Neural cell (in vitro differentiated cells): ENCODE measurements around the gene SNX27.

ENCODE experiments used
- EZH2 ChIP-seq: fragments of 200-600, 300-800 bp; shearing (Covaris generic), sonication (generic); IDR thresholded peaks from 2 replicates; pipeline ENCODE4 v1.6.1; 2014; ENCODE audit warnings: antibody characterized with exemption, low read length, borderline replicate concordance, mild to moderate bottlenecking; ENCODE audit not compliant: insufficient read depth, poor library complexity, severe bottlenecking
- SMC3 ChIP-seq: fragments of 450-650 bp; conservative IDR thresholded peaks from 2 replicates; pipeline ENCODE4 v1.6.1; 2014; ENCODE audit warnings: antibody characterized with exemption, mild to moderate bottlenecking, moderate library complexity; ENCODE audit not compliant: poor library complexity
- TAF1 ChIP-seq: IDR thresholded peaks from 2 replicates; pipeline ENCODE4 v1.6.1; 2012; ENCODE audit warnings: low read depth
- TF ChIP-seq, protein P1 (sequence below): IDR thresholded peaks from 2 replicates; pipeline ENCODE4 v1.6.1; 2012; ENCODE audit warnings: borderline replicate concordance
- TF ChIP-seq, protein P2 (sequence below): fragments of 450-650 bp; IDR thresholded peaks from 2 replicates; pipeline ENCODE4 v1.5.1; 2014; ENCODE audit warnings: antibody characterized with exemption, mild to moderate bottlenecking, moderate library complexity; ENCODE audit not compliant: poor library complexity, severe bottlenecking

DNA sequence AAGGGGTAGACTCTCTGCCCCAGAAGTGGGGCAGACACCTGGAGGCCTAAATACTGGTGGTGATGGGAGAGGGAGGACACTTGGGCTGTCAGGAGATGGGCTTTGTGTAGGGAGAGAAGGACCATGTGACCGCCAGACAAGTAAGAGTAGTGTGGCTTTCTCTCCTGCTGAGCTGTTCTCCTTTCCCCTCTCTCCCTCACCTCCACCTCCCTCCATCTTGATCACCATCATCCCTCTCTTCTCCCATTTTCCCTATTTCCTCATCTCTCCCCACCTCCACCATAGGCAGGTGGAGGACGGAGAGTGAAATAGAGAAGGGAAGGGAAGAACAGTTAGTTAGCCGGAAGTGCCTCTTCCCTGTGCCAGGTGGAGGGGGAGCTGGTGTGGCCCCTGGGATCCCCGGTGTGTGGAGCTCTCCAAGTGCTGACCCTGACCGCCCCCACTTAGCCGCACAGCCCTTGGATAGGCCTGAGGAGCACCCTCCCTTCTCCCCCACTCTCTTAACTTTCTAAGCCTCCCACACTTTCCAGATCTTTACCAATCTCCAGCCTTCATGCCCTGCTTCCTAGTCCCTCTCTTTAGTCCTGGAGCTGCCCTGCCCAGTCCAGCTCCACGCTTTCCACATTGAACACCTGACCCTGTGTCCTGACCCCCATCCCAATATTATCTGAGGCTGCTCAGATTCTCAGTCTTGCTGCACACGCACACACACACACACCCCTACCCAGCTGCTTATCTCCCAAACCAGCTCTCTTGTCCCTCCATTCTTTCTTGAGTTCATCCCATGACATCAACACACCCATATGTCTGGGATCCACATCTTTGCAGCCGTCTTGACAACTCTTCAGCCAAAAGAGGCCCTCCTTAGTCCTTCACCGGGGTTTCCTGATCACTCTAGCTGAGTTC, 103.2 kb downstream of the SNX27 start:
- TF ChIP-seq EZH2 (no peak), SMC3 (no peak), TAF1 (no peak)
- TF ChIP-seq, protein P1, sequence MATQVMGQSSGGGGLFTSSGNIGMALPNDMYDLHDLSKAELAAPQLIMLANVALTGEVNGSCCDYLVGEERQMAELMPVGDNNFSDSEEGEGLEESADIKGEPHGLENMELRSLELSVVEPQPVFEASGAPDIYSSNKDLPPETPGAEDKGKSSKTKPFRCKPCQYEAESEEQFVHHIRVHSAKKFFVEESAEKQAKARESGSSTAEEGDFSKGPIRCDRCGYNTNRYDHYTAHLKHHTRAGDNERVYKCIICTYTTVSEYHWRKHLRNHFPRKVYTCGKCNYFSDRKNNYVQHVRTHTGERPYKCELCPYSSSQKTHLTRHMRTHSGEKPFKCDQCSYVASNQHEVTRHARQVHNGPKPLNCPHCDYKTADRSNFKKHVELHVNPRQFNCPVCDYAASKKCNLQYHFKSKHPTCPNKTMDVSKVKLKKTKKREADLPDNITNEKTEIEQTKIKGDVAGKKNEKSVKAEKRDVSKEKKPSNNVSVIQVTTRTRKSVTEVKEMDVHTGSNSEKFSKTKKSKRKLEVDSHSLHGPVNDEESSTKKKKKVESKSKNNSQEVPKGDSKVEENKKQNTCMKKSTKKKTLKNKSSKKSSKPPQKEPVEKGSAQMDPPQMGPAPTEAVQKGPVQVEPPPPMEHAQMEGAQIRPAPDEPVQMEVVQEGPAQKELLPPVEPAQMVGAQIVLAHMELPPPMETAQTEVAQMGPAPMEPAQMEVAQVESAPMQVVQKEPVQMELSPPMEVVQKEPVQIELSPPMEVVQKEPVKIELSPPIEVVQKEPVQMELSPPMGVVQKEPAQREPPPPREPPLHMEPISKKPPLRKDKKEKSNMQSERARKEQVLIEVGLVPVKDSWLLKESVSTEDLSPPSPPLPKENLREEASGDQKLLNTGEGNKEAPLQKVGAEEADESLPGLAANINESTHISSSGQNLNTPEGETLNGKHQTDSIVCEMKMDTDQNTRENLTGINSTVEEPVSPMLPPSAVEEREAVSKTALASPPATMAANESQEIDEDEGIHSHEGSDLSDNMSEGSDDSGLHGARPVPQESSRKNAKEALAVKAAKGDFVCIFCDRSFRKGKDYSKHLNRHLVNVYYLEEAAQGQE = no peak
- TF ChIP-seq, protein P2, sequence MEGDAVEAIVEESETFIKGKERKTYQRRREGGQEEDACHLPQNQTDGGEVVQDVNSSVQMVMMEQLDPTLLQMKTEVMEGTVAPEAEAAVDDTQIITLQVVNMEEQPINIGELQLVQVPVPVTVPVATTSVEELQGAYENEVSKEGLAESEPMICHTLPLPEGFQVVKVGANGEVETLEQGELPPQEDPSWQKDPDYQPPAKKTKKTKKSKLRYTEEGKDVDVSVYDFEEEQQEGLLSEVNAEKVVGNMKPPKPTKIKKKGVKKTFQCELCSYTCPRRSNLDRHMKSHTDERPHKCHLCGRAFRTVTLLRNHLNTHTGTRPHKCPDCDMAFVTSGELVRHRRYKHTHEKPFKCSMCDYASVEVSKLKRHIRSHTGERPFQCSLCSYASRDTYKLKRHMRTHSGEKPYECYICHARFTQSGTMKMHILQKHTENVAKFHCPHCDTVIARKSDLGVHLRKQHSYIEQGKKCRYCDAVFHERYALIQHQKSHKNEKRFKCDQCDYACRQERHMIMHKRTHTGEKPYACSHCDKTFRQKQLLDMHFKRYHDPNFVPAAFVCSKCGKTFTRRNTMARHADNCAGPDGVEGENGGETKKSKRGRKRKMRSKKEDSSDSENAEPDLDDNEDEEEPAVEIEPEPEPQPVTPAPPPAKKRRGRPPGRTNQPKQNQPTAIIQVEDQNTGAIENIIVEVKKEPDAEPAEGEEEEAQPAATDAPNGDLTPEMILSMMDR = no peak
